NCI-H2227 (cell line): ENCODE results near the gene SORCS2.

Source experiments
- DNase-seq: peaks from one replicate; lab custom pipeline; 2025; ENCODE audit not compliant: unreplicated experiment; lab: John Stamatoyannopoulos, UW

Gene SORCS2

DNA sequence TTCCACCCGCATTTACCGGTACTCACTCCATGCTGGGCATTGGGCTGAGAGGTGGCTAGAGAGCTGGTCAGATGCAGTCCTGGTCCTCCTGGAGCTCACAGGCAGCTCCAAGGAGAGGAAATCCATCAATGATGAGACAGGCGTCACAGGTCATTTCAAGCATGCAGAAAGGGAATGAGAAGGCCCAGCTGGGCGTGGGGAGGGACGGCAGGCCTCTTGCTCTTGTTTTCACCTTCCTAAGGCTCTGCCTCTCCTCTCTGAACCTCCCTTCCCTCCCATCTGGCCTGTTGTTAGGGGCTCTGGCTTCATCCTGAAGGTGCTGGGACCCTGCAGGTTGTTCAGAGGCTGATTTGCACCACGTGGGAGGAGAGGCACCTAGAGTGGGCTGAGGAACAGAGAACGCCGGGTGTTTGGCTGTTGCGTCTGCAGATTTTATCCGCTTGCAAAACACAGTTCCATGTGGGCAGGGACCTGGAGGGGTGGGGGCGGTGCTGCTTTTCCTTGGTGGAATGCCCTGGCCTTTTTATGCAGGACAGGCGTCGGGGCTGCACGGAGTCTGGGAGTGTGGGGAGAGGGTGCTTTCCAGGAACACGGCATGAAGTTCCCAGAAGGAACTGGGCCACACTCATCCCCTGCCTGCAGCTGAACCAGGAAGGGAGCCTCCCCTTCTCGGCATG, 323.9 kb downstream of the SORCS2 start:
- DNase-seq, result no peak

GRCh38 chr4:7516773-7517144, 324.4 kb downstream of the SORCS2 start:
- no peak for DNase-seq

DNA sequence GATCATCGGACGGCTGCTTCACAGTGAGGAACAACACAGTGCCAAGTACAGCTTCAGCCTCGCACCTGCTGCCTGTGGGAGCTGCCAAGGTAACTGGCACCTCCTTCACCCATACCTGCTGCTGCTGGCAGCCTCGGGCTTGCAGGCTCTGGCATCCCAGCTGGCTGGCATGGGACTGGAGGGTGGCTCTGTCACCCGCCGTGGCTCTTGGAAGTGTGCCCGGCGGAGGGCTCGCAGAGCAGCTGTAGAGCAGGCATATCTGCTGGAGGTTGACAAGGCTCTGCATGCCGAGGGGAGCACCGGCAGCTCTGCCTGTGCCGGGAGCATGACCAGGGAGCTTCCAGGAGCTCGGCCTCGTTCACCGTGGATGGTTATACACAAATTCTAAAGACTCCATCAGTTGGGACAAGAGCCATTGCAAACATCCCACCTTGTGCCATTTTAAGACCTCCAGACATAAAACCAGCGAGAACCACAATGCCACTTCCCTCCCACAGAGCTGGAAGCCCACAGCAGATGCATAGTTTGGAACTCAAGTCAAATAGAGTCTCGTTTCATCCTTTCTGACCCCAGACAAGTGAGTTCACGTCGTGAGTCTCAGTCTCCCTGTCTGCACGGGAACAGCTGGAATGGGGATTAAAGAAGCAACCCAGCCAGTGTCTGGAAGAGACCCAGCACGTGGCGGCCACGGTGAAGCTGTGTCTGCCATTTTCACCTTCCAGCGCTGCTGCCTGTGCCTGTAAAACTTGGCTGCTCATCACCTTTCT, 326.7 kb downstream of the SORCS2 start:
- no peak for DNase-seq

GRCh38 chr4:7519638-7520376, 327.5 kb downstream of the SORCS2 start:
- no peak for DNase-seq

- no peak for DNase-seq
These were observed 329.3 kb downstream of the SORCS2 start for GRCh38 chr4:7521666-7522065.

- DNase-seq, result no peak
These were observed 330.3 kb downstream of the SORCS2 start for GRCh38 chr4:7522452-7523220.

- DNase-seq, result no peak
These were observed 331.2 kb downstream of the SORCS2 start for GRCh38 chr4:7523526-7523925.

GRCh38 chr4:7524064-7524682, 331.8 kb downstream of the SORCS2 start:
- no peak for DNase-seq

DNA sequence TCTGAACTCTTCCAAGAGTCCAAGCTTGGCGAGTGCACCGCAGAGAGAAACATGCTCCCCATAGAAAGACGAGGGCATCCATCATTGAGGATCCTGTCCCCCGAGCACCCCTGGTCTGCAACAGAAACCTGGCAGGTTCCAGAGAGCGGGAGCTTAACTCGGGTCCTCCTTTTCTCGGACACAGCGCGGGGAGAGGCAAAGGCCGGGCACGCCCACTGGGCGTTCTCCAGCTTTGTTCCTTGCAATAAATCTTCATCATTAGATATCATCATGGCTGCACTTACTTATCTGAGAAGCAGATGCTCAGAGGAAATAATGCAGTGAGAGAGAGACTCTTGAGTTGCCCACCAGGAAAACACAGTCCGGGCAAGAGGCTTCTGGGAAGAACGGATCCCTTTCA, 332.5 kb downstream of the SORCS2 start:
- peak; percentile 35 for DNase-seq

DNA sequence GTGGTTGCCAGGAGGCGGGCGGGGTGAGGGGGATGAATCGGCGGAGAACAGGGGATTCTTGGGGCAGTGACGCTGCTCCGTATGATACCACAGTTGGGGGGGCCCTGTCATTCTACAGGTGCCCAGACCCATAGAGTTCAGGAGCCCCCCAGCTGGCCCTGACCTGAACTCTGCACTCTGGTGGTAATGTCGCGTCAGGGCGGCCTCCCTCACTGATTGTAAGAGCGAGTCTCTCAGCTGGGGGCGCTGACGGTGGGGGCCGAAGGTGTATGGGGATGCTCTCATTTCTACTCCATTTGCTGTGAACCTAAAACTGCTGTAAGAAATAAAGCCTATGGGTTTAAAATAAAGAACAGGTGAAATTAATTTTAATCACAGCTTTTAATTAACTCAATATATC, 334.2 kb downstream of the SORCS2 start:
- no peak for DNase-seq

- DNase-seq, result no peak
These were observed 334.7 kb downstream of the SORCS2 start for GRCh38 chr4:7526929-7527535.

DNA sequence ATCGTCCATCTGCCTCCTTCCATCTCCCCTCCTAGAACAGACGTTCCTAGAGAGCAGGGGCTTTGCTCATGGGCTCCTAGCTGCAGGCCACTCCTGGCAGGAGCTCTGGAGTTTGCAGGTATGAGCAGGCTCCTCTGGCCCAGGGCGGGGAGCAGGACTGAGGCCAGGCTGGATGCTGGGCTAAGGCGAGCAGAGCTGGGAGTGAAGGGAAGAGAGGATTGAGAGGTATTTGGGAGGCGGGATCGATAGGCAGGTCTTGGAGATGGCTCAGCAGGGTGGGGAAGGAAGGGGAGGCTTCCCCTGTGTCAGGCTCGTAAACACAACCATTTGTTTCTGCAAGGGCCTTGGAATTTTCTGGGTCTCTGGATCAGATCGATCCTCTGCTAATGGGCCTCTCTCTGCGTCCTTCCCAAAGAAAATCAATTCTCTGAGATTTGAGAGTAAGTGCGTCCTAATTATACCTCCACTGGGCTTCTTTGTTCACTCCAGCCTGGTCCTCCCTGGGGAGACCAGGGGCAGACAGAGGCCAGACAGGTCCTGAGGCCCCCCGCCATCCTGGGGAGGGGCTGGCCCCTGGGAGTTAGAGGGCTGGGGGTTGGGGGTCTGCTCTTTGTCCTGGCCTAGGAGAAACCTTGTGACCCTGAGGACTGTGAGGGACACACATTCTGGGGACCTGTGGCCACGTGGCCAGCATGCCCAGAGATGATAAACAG, 337.2 kb downstream of the SORCS2 start:
- DNase-seq, result peak; percentile 21

GRCh38 chr4:7530082-7530481, 337.7 kb downstream of the SORCS2 start:
- no peak for DNase-seq

GRCh38 chr4:7530932-7531639, 338.7 kb downstream of the SORCS2 start:
- DNase-seq, result no peak

DNA sequence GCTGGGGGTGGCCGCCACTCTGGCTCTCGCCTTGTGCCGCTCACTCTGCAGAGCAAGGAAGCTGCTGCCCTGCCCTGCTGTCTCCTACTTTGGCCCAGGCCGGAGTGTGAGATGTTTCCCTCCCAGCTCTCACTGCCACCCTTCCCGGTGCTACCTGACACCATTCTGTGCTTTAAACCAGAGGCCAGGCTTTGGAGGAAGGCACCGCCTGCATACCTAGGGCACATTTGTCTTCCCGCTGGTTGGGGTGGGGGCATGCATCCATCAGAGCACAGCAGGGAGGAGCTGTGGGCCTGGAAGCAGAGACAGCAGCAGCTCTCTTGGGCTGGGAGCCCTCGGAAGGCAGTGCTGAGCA, 339.3 kb downstream of the SORCS2 start:
- no peak for DNase-seq

GRCh38 chr4:7532043-7532442, 339.7 kb downstream of the SORCS2 start:
- no peak for DNase-seq

DNA sequence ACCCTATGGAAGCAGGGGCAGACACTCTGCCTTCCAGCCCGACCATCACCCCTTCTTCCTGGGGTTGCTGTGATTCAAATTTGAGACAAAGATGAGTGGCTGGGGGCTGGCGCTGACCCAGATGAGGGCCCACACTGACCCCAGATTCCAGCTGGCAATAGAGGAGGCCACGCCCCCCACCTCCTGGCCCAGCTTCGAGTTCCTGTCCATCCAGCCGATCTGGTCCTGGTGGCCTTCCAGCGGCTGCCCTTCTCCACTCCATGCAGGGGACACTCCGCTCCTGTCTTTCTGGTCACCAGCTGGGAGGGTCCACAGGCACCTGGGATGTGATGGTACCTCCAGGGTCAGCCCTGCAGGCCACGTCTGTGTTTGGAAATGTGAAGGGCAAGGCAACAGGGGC, 340.9 kb downstream of the SORCS2 start:
- no peak for DNase-seq

- no peak for DNase-seq
These were observed 342.8 kb downstream of the SORCS2 start for GRCh38 chr4:7535094-7535493.

DNA sequence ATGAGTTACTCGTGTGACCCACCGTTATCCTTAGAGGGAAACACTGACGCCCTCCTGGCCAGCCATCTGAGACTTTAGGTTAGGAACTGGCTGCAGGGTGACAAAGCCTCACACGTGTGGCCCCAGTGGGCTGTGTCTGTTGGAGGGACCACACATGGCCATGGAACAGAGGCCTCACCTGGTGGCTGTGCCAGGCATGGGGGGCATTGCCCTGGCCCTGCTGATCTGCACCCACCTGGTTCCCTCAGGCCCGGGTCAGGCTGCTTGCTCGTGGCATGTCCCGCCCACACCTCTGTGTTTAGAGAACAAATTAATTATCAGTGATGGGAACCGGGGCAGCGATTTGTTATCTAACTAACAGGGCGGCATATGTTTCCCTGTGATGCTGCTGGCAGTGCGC, 343.3 kb downstream of the SORCS2 start:
- DNase-seq, result no peak
